ENCODE data around the gene TGIF1.

TGIF1 gene

DNA sequence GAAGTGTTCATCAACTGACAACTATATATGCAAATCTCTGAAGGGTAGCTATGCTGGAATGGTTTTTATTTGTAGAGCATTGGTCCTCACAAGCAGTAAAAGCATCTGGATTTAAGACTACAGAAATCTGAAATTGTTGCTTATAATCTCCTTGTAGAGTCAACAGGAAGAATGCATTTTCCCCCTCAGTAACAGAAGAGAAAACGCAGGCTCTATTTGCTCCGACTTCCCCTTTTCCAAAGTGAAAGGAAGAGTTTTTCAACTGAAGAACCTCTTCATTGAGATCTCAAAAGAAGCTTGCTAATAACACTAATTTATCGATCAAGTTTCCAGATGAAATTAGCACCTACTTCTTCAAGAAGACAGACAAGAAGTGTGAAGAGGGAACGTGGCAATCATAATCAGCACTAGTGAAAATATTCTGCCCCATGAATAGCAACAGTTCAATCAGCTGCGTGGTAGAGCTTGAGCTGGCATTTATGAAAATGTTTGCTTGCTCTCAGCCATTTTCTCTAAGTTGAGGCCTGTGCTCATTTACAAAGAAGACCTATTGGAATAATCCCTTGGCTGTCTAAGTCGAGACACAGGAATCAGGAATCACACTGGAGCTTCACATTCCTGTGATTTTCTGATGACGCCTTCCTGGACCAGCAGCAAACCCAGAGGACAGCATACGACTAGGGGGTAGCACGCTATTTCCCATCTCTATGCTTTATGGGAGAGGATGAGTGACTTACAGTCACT lies 43.7 kb downstream of the TGIF1 start:
- no peak overlapping the region for H3K4me3 ChIP-seq (ENCODE audit: low read depth, low read length)
- TF ChIP-seq, protein P1, sequence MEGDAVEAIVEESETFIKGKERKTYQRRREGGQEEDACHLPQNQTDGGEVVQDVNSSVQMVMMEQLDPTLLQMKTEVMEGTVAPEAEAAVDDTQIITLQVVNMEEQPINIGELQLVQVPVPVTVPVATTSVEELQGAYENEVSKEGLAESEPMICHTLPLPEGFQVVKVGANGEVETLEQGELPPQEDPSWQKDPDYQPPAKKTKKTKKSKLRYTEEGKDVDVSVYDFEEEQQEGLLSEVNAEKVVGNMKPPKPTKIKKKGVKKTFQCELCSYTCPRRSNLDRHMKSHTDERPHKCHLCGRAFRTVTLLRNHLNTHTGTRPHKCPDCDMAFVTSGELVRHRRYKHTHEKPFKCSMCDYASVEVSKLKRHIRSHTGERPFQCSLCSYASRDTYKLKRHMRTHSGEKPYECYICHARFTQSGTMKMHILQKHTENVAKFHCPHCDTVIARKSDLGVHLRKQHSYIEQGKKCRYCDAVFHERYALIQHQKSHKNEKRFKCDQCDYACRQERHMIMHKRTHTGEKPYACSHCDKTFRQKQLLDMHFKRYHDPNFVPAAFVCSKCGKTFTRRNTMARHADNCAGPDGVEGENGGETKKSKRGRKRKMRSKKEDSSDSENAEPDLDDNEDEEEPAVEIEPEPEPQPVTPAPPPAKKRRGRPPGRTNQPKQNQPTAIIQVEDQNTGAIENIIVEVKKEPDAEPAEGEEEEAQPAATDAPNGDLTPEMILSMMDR (IDR thresholded peaks at IDR 0.05; ENCODE audit: borderline replicate concordance, insufficient read depth, low read depth, low read length), result no peak

DNA sequence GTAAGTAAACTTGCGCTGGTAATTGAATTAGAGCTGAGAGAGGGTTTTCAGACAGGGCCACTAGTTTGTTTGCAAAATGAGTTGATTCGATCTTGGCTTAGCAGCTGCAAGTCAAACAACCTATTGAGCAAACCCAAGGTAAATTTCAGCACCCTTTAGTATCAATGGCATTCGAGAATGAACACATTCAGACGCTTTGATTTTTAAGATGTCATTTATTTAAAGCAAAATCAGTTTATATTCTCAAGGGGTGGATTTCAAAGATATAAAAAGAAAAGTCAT lies 44.2 kb downstream of the TGIF1 start:
- H3K4me3 ChIP-seq (ENCODE audit: low read depth, low read length), result no peak overlapping the region
- TF ChIP-seq, protein P1 (IDR thresholded peaks at IDR 0.05; ENCODE audit: borderline replicate concordance, insufficient read depth, low read depth, low read length), result no peak

DNA sequence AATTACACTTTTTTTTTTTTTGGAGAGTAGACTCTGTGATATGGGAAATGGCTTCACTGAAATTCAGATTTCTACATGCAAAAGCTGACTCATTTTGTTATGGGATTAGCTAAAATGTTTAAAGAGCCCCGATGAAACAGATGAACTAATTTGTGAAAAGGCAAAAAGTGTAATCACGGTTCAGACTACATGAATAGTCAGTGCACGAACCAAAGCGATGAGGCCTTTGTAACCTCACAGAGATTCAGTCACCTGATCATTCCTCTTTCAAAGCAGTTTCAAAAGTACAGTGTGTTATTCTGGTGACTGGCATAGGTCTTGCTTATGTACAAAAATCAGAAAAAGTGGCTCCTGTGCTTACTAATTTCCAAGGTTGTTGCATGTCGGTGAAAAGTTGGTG lies 44.6 kb downstream of the TGIF1 start:
- no peak overlapping the region for H3K4me3 ChIP-seq (ENCODE audit: low read depth, low read length)
- TF ChIP-seq, protein P1 (IDR thresholded peaks at IDR 0.05; ENCODE audit: borderline replicate concordance, insufficient read depth, low read depth, low read length), result no peak

DNA sequence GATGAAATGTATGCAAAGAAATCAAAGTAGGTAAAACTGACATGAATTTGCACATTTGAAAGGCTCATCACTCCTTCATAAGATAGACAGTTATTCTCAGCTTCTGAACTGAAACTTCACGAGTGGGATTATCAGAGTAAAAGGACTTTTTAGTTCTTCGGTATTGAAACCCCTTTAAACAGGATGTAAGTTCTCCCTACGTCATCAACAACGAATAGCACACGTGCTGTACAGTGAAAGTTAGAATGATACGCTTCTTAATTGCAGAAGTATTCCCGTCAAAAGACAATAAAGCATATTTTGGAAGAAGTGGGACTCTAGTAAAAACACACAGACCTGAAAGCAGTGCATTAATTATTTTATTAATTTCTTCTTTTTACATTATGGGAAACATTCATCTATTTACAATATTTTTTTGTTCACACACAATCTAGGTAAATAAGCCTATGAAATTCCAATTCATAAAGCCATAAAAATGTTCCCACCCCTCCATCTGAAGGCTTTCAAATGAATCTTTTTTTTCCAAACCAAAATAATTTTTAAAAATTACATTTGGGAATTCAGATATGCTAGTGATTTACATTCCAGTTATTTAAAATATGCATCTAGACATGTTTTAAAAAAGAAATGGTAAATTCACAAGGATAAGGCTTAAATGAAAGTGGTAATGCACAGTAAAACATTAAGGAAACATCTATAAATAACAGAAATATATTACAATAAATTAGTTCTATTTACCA lies 45.9 kb downstream of the TGIF1 start:
- TF ChIP-seq, protein P1 (IDR thresholded peaks at IDR 0.05; ENCODE audit: borderline replicate concordance, insufficient read depth, low read depth, low read length), result no peak
- H3K4me3 ChIP-seq (ENCODE audit: low read depth, low read length), result no peak overlapping the region

DNA sequence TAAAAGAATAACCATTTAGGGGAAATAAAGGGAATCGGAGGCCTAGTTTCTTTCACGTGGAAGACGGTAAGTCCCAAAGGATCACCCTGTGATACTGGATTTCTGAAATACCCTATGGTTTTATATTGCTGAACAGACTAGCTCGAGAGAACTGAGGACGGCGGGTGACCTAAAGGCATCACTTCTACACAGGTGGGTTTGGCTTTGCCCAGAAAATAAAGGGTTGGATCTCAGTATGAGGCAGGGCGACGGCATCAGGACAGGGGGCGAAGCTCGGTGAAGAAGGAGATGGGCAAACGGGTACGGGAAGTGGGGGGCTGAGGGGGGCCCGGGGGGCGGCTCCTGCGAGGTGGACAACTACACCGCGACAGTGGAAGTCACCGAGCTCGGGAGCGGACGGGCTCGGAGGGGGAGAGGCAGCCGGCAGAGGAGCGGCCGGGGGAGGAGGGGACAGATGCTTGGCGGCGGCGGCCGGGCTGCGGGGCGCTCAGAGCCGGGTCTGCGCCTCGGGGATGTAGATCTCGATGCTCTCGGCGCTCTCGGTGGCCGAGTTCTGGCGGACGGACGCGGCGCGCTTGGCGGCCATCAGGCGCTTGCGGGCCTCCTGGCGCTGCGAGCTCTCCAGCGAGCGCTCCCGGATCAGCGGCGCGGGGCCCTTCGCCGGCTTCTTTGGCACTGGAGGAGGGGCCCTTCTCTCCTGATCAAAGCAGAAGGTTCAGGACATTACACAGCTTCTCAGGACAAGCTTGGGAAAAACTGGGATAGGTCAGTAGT lies 48.9 kb downstream of the TGIF1 start:
- H3K4me3 ChIP-seq (ENCODE audit: low read depth, low read length), result no peak overlapping the region
- TF ChIP-seq, protein P1 (IDR thresholded peaks at IDR 0.05; ENCODE audit: borderline replicate concordance, insufficient read depth, low read depth, low read length), result no peak

DNA sequence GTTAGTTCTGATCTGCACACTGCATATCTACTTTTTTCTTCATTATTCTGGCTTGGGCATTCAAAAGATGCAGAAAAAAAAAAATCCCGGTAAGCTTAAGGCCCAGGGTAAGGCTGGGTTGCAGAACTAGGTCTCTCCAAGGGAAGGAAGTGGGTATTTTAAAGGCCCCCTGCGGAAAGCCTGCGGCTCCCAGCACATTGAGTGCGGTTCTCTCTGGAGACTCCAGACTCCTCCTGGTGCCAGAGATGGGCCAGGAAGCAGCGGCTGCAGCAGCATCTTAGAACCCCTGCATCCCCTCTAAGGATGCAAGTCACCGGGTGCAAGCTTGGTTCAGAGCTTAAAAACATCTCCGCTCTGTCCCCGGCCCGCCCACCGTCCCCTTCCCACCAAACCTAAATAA lies 49.5 kb downstream of the TGIF1 start:
- H3K4me3 ChIP-seq (ENCODE audit: low read depth, low read length), result no peak overlapping the region
- TF ChIP-seq, protein P1 (IDR thresholded peaks at IDR 0.05; ENCODE audit: borderline replicate concordance, insufficient read depth, low read depth, low read length), result no peak

All from GM12875 (cell line).